HT-29 (cell line): Measurements from ENCODE around the gene PACRG. TPM values are rescaled to one million over a fixed set of nuclear protein-coding genes. Genes with fewer than 3 reads are reported as not detected.

Source experiments
- DNase-seq: peaks from one replicate; pipeline ENCODE4 v3.0.0-alpha.2; 2015; ENCODE audit warnings: low spot score
- total RNA-seq: library from RNA; depleted of rRNA; stranded (reverse); fragments of >200 nt; shearing (Covaris generic); gene quantifications from 2 replicates; pipeline ENCODE4 v1.2.3, GENCODE V29; 2014

The PACRG gene
- total RNA-seq, 1 experiment from 2014 or later = 0.81 TPM

- DNase-seq = no peak
These were observed 50.8 kb downstream of the PACRG start for GRCh38 chr6:162778603-162779002.

- DNase-seq = no peak
These were observed 58.0 kb downstream of the PACRG start for GRCh38 chr6:162785632-162786242.

DNA sequence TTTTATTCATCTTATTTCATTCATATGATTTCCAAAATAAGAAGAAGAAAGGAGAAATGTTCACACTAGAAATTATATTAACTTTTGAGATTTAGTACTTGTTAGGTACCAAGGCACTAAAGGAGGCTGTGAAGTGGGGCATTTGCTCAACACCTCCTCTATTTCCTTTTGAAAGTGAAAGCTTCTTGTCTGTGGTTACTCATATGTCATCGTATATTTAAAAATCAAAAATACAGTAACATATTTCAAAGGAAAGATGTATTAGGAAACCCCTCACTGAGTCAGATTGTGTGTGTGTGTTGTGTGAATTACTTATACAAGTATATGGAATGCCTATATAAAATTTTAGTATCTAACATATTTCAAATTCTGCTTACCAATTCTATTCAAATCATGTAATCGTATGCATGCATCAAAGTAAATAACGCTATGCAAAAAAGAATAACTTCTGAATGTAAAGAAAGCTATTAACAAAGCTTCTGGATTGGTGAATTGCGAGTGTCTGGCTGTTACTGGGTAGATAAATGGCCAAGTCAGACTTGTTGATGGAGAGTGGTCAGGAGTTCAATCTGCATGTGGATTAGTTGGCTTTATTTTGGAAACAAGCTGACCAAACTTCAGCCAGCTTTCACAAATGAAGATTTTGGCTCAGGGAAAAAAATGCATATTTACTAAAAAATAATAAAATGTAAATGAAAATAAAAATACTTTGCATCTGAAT lies 70.9 kb downstream of the PACRG start:
- no peak for DNase-seq

- no peak for DNase-seq
These were observed 86.7 kb downstream of the PACRG start for GRCh38 chr6:162814426-162814973.

DNA sequence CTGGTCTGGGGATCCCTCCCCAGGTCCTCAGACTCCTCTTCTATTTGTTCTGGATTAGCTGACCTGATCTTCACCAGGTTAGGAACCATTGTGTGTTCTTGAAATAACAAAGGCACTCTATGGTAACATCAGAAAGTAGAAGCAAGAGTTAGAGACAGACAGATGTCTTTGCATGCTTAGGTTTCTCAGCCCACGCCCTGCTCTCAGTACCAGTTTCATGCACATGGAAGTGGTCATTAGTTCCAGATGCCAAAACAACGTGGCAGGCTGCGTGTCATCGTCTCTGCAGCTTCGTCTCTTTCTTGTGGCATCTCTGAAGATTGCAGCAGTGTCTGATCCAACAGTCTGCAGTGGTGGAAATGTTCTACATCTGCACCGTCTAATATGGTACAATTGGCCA lies 89.4 kb downstream of the PACRG start:
- DNase-seq = no peak

GRCh38 chr6:162819284-162819683 lies 91.5 kb downstream of the PACRG start:
- no peak for DNase-seq

- DNase-seq = no peak
These were observed 93.3 kb downstream of the PACRG start for GRCh38 chr6:162821102-162821501.

DNA sequence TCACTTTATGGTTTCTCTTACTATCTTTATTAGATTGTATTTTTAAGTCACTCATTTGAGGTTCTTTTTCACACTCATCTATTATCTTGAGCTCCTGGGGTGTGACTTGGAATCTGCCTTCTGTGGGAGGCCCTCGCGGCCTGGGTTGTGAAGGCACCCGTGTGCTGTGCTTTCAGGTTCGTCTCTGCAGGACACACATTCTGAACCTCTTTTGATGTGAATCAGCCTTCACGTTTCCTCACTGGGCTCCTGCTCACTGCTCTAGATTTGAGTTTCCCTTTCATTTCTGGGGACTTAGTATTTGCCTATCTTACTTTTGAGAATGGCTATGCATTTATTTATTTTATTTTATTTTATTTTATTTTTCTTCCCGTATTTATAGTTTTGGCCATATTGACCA lies 97.8 kb downstream of the PACRG start:
- DNase-seq = no peak

DNA sequence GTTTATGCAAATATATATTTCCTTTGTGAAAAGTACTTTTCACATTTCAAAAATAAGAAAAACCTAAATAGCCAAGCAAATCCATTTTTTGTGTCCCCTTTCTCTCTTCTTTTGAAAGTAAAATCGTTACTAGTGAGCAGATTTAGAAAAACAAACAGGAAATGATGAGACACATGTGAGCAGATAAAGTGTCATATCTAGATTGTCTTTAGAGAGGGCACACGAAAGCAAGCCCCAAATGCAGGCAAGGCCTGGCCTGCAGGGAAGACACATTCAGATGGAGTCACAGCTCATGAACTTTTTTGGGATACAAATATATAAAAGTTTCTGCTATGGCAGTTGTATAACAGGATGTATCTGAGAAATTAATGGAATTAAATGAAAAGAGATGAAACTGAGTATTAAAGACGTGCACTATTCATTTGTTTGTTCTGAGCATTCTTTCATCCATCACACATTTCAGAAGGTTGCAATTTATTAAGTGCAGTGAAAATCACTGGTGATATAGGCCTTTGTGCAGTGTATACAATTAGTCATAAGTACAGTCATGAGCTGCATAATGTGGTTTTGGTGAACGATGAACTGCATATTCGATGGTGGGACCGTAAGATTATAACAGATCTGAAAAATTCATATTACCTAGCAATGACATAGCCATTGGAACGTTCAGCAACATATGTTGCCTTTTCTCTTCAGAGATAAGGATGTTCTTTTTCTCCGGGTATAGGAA lies 101.4 kb downstream of the PACRG start:
- DNase-seq = no peak

DNA sequence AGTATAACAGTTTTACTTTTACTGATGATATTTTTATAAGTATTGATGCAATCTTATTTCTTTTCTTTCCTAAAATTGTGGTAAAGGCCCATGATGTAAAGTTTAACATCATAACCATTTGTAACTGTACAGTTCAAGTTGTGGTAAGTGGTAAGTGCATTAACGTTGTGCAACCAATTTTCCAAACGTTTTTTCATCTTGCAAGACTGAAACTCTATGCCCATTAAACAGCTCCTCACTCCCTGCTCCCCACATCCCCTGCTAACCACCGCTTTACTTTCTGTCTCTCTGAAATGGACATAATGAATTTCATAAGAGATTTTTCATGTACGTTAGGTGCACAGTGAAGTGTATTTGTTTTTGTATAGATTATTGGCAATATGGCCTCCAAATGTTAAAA lies 106.0 kb downstream of the PACRG start:
- DNase-seq = no peak

DNA sequence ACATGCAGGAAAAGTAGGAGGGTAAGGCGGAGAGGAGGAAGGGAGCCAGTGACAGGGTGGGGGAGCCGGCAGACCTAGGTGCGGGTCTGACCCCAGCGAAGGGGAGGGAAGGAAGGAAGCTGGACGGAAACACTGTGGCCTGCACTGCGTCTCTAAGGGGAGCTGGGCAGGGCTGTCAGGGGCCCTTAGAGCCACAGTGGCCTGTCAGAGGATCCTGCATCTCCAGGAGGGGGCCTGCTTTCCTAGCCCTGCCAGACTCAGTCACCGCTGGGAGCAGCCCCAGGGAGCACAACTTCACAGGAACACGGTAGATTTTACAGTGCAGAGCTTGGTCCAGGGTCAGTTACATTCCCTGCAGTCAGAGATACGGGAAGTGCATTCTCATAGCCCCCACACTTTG lies 118.2 kb downstream of the PACRG start:
- no peak for DNase-seq

- no peak for DNase-seq
These were observed 118.9 kb downstream of the PACRG start for GRCh38 chr6:162846723-162847122.

GRCh38 chr6:162849269-162849668 lies 121.5 kb downstream of the PACRG start:
- DNase-seq = no peak

- no peak for DNase-seq
These were observed 124.4 kb downstream of the PACRG start for GRCh38 chr6:162852192-162852591.

GRCh38 chr6:162852840-162853577 lies 125.2 kb downstream of the PACRG start:
- DNase-seq = no peak

- DNase-seq = no peak
These were observed 126.5 kb downstream of the PACRG start for GRCh38 chr6:162854228-162854627.

GRCh38 chr6:162854734-162855191 lies 127.0 kb downstream of the PACRG start:
- DNase-seq = no peak

DNA sequence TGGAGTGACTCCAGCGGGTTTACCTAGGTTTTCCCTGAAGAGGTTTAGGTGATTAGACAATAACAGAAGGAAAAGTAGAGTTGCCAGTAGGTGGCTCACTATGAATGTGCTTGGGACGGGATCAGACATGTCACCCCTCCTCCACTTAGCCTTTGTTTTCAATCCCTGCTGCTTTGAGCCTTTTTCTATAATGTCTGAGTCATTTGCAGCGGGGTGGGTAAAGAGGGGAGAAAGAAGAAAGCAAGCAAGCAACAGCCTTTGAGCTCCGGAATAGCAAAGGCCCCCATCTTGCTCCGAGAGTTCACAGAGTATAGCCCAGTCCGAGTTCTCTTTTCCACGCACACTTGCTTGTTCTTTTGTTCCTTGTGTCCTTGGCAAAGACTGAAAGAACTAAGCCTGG lies 129.1 kb downstream of the PACRG start:
- DNase-seq = peak; percentile 63

- DNase-seq = no peak
These were observed 129.6 kb downstream of the PACRG start for GRCh38 chr6:162857326-162857725.

- no peak for DNase-seq
These were observed 134.7 kb downstream of the PACRG start for GRCh38 chr6:162862462-162862861.

DNA sequence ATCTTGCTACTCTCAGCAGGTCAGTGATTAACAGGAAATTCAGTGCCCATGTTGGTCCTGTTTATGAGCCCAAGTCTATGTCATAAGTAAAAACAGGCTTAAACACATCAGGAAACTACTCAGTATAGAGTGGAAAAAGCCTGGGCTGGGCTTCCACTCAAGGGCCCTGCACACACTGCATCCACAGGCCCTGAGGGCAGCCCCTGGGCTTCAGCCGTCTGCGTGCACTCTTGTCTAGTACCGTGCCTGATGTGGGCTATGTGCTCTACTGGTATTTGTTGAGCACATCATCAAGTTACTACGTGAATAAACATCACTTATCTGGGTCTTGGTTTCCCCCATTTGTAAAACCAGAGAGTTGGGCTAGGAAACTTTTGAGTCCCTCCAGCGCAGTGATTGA lies 135.2 kb downstream of the PACRG start:
- DNase-seq = no peak

DNA sequence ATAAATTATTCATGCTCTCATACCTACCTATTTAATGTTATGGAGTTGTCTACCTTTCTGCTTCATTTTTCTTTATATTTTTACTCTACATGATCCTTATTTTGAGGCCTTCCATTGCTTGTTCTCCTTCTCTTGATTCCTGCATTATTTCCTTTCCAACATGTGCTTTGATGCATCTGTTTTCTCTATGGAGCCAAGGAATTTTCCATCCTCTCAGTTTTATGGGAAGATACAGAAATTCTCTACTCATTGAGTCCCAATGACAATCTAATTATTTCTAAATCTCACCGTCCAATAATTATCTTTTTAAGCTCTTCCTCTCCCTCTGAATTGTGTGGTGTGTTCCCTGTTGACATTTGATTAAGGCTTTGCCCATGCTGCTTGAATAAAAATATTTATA lies 136.0 kb downstream of the PACRG start:
- no peak for DNase-seq
